H7 (cell line): ENCODE data around the gene C1orf174. TPM values are rescaled to one million over a fixed set of nuclear protein-coding genes. Genes with fewer than 3 reads are reported as not detected.

Experiments used
- DNase-seq: peaks from one replicate; pipeline ENCODE4 v3.0.0; 2012
- H3K27me3 ChIP-seq: 2 replicates; pipeline ENCODE4 v1.6.0; 2011; ENCODE audit warnings: mild to moderate bottlenecking, low read length; ENCODE audit not compliant: control insufficient read depth, insufficient read depth
- H3K36me3 ChIP-seq: replicated peaks from 2 replicates; pipeline ENCODE4 v1.5.1; 2011; ENCODE audit warnings: low read length; ENCODE audit not compliant: control insufficient read depth, insufficient read depth
- H3K4me3 ChIP-seq: 2 replicates; pipeline ENCODE4 v1.5.1; 2011; ENCODE audit warnings: low read depth, mild to moderate bottlenecking, control low read depth, low read length, moderate library complexity; ENCODE audit not compliant: insufficient read depth
- total RNA-seq: library from RNA; depleted of rRNA; stranded (reverse); fragments of >200 nt; shearing (Covaris generic); gene quantifications from 2 replicates; pipeline ENCODE4 v1.2.3, GENCODE V29; 2014

Gene C1orf174
- total RNA-seq, 1 experiment from 2014 or later = 60.5 TPM

DNA sequence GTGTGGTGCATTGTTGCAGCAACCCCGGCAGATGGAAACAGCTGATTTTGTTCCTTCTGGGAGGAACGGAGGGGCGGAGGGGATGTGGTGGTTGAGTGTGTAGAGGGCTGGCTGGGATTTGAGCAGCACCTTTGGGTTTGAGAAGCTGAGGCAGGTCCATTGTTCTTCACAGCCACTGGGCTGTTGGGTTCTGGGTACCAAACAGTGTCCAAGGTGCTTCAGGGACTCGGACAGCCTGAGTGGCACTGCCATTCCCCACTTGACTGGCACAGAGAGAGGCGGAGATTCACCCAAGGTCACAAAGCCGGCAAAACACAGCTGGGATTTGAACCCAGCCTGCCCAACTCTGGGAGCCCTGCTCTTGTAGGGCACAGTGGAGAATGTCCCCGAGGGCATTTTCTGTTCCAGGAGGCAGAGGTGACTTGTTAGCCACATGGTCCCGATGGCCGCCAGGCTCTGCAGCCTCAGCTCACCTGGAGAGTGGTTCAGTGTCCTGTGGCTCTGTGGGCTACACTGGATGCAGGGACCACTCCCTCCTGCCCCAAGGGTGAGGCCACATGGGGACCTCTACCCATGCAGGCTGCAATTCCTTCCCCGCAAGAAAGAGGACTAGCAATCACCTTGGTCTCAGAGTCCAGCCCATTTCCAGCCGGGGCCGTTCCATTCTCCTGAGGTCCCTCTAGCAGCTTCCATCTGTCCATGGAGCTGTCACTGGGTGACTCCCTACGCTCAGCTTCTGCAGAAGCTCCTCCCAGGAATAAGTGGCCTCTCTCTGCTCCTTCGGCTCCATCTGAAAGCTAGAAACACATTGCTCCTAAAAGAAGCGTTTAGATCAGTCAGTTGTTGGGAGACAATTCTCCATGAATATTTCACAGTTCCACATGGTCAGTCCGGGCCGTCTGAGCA, 31.2 kb upstream of the C1orf174 start:
- H3K27me3 ChIP-seq = no peaks in the 10 kb centered on the region
- H3K4me3 ChIP-seq = no peak overlapping the region
- H3K36me3 ChIP-seq = no peaks in the 10 kb centered on the region
- DNase-seq = no peak

DNA sequence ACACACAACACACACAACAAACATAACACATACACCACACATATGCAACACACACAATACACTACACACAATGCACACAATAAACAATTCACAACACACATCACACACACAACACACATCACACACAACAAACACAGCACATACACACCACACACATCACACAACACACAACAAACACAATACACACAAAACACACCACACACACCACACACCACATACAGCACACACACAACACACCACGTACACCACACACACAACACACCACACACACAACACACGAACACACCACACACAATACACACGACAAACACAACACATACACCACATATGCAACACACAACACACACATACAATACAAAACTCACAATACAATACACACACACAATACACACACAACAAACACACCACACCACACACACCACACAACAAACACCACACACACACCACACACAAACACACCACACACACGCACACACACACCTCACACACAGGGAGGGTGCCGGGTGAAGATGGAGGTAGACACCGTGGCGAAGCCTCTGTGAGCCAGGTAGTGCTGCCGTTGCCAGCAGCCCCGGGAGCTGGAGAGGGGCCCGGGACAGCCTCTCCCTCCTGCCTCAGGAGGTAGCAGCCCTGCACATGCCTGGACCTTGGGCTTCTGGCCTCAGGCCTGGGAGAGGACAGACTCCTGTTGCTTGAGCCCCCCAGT, 30.4 kb upstream of the C1orf174 start:
- no peak for DNase-seq
- H3K27me3 ChIP-seq = no peaks in the 10 kb centered on the region

DNA sequence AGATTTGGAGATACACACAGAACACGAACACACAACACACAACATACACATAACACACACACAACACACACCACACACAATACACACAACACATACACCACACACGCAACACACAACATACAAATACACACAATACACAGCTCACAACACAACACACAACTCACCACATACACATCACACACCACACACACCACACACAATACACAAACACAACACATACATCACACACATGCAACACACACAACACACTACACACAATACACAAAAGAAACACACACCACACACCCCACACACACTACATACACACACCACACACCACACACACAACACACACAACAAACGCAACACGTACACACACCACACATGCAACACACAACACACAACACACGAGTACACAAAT, 29.1 kb upstream of the C1orf174 start:
- no peaks in the 10 kb centered on the region for H3K27me3 ChIP-seq
- DNase-seq = no peak
- H3K36me3 ChIP-seq = no peaks in the 10 kb centered on the region

More for the DNA sequence above, 30.4 kb upstream of the C1orf174 start:
- no peak overlapping the region for H3K4me3 ChIP-seq
- no peaks in the 10 kb centered on the region for H3K36me3 ChIP-seq

DNA sequence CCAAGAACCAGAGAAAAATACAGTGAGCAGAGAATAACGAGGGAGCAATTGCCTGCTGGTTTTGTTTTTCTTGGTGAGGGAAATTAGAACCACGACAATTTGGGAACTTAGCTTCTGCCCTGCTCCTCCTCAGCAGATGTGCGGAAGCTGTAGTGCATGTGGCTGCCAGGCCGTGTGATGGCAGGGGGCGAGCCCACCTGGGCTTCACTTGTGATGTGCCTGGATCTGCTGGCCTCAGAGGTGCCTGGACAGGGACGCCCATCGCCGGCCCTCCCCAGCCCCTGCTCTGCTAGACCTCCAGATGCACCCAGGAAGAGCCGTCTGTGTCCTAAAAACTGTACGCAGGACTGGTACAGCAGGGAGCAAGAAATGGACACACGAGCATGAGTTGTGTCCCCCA, 28.5 kb upstream of the C1orf174 start:
- Histone ChIP-seq H3K36me3 (no peaks in the 10 kb centered on the region), H3K27me3 (no peaks in the 10 kb centered on the region), H3K4me3 (no peak overlapping the region)
- no peak for DNase-seq

More for the DNA sequence above, 29.1 kb upstream of the C1orf174 start:
- no peak overlapping the region for H3K4me3 ChIP-seq

DNA sequence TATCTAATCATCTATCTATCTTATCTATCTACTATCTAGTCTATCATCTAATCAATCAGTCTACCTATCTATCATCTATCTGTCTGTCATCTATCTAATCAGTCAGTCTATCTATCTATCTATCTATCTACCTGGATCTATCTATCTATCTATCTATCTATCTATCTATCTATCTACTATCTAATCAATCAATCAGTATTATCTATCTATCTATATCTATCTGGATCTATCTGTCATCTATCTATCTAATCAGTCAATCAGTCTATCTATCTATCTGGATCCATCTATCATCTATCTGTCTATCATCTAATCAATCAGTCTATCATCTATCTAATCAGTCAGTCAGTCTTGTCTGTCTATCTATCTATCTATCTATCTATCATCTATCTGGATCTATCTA, 26.9 kb upstream of the C1orf174 start:
- no peaks in the 10 kb centered on the region for H3K27me3 ChIP-seq

DNA sequence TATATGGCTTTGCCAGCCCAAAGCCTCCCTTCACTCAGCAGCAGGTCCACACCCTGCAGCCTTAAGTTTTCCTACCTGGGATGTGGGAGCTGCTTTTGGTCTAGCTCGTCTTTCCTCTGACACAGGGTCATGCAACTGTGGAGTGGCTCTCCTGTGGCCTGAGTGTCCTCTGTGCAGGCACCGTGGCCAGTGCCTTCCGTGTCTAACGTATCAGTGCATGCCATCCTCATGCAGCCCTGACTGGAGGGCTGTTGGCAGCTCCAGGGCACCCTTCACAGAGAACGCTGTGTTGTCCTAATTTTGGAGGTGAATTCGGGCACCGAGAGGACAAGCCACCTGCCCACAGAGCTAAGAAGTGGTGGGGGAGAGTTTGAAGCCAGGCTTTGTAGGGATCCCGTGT, 25.7 kb upstream of the C1orf174 start:
- no peak overlapping the region for H3K4me3 ChIP-seq
- no peaks in the 10 kb centered on the region for H3K27me3 ChIP-seq
- no peaks in the 10 kb centered on the region for H3K36me3 ChIP-seq
- DNase-seq = no peak

More for the DNA sequence above, 26.9 kb upstream of the C1orf174 start:
- no peak for DNase-seq
- no peak overlapping the region for H3K4me3 ChIP-seq
- H3K36me3 ChIP-seq = no peaks in the 10 kb centered on the region

DNA sequence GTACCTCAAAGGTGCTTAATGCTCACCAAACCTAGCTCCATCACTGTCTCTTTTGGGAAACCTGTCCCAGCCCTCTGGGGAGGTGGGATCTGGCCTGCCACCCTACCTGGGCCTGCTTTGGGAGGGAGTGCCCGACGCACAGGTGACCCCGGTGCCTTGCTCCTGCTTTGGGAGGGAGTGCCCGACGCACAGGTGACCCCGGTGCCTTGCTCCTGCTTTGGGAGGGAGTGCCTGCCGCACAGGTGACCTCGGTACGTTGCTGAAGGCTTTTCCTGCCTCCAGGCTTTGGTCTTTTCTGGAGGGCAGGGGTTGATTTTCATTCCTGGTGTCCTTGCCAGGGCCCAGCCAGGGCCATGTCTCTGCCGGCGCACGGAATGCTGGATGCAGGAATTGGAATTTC, 25.2 kb upstream of the C1orf174 start:
- no peaks in the 10 kb centered on the region for H3K27me3 ChIP-seq
- DNase-seq = no peak
- H3K4me3 ChIP-seq = no peak overlapping the region
- no peaks in the 10 kb centered on the region for H3K36me3 ChIP-seq

DNA sequence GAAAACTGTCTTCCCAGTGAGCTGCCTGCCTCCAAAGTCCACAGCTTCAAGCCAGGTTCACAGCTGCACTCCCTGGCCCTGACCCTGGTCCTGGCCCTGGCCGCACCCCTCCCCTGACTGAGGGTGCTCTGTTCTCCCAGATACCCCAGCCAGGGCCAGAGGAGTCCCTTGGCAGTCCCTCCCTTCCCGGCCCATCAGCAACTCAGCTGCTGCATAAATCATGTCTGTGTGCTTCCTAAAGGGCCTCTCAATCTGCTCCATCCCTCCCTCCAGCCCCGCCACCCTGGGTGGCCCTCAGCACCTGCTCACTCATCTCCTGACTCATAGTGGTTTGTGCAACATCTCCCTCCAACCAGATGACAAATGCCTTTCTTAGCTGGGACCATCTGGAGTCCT, 24.8 kb upstream of the C1orf174 start:
- DNase-seq = no peak
- H3K27me3 ChIP-seq = no peaks in the 10 kb centered on the region
- H3K36me3 ChIP-seq = no peaks in the 10 kb centered on the region
- H3K4me3 ChIP-seq = no peak overlapping the region

DNA sequence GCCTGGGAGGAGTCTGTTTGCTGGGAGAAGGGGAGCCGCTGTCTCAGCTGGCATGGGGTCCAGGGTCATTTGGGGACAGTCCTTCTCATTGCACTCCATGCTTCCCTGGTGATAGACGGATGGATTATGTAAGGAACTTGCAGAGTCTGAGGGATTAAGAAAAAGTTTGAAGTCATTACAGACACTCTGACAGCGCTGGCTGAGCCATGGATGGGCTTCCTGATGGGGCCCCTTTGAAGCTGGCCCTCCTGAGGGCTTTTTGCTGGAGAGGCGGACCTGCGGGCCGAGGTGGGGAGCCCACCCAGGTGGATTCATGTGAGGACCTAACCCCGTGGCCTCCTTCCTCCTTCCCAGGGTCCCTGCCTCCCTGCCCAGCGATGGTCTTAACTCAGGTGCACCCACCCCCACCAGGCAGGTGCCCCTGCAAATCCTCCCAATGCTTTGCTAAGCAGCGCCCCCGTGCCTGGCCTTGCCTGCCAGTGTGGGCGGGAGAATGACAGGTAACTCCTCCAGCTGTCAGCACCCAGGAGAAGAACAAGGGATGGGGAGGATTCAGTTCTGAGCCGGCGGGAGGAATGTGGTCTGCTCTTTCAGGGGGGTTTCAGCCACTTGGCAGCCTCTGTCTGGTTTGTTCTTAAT, 24.2 kb upstream of the C1orf174 start:
- no peaks in the 10 kb centered on the region for H3K27me3 ChIP-seq
- no peak for DNase-seq
- no peak overlapping the region for H3K4me3 ChIP-seq
- H3K36me3 ChIP-seq = no peaks in the 10 kb centered on the region

DNA sequence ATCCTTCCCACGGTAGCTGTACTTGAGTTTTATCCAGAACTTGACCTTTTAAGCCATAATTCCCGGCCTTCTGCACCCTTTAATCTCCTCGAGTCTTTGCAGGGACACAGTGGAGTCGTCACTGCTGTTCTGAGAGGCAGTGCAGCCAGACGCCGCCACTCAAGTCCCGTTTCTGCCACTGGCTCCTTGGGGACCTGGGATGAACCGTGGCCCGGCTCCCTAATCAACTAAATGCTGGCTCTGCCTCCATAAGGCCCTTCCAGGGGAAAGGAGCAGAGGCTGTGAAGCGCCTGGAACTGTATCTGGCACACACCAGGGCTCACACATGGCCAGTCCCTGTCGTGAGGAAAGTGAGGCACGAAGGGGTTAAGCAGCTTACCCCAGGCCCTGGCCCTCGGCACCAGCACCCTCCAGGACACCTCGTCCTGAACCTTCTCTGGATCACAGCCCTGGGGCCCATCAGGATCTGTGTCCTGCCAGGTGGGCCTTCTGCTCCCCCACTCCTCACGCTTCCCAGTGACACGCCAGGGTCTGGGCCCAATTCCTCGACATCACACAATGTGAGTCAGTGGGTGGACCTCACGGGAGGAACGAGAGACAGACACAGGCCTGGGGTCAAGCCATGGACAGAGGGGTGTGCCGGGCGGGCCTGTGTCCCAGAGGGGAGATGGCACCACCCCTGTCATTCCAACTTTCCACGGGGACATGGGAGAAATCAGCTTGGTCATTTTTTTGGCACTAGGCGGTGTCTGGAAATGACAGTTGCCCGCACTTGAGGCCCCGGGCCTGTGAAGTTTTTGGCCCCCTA, 23.5 kb upstream of the C1orf174 start:
- no peaks in the 10 kb centered on the region for H3K36me3 ChIP-seq
- DNase-seq = no peak
- no peaks in the 10 kb centered on the region for H3K27me3 ChIP-seq
- H3K4me3 ChIP-seq = no peak overlapping the region

DNA sequence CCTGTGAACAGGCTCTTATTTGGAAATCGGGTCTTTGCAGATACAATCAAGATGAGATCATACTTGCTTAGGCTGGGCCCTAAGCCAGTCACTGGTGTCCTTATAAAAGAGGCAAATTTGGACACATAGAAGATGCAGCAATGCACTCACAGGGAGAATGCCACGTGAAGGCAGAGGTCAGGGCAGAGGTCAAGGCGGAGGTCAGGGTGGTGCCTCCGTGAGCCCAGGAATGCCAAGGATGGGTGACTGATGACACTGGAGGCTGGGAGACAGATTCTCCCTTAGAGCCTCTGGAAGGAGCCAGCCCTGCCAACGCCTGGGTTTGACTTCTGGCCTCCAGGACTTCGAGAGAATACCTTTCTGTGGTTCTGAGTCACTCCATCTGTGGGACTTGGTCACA, 22.8 kb upstream of the C1orf174 start:
- no peak overlapping the region for H3K4me3 ChIP-seq
- no peak for DNase-seq
- H3K36me3 ChIP-seq = no peaks in the 10 kb centered on the region
- H3K27me3 ChIP-seq = no peaks in the 10 kb centered on the region

DNA sequence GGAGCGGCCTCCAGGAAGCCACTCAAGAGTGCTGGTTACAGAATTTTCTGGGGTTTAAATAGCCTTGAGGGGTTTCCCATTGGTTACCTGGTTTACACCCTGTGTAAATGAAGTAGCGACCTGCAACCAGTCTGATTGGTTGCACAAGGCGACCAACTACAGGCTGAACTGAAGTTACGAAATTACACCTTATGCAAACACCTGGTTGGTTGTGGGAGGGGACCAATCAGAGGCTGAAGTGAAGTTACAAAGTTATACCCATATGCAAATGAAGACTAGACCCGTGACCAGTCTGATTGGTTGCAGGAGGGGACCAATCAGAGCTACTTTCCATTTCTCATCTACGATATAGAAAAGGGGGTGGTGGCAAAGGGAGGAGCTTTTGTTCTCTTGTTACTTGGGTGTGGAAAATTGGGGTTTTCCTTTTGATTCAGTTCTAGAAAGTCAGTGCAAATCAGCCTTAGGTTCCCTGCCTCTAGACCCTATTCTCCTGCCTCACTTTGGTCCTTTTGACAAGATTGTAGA, 22.2 kb upstream of the C1orf174 start:
- no peak overlapping the region for H3K4me3 ChIP-seq
- DNase-seq = no peak
- no peaks in the 10 kb centered on the region for H3K27me3 ChIP-seq
- no peaks in the 10 kb centered on the region for H3K36me3 ChIP-seq

DNA sequence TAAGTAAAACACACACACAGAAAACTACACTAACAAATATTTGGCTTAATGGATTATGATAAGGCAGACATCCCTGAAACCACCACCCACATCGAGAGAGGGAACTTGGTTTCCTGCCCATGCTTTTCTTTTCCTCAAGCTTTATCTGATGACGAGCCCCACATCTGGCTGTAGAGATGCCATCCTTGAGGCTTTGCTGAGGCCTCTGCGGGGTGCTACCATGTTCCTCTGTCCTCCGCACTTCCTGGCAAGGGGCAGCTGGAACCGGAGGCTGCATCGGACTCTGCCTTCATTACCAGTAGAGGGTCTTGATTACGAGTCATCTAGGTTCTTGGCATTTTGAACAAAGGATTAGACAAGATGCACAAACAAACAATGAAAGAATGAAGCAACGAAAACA, 21.7 kb upstream of the C1orf174 start:
- H3K4me3 ChIP-seq = no peak overlapping the region
- H3K27me3 ChIP-seq = no peaks in the 10 kb centered on the region
- no peak for DNase-seq
- H3K36me3 ChIP-seq = no peaks in the 10 kb centered on the region

DNA sequence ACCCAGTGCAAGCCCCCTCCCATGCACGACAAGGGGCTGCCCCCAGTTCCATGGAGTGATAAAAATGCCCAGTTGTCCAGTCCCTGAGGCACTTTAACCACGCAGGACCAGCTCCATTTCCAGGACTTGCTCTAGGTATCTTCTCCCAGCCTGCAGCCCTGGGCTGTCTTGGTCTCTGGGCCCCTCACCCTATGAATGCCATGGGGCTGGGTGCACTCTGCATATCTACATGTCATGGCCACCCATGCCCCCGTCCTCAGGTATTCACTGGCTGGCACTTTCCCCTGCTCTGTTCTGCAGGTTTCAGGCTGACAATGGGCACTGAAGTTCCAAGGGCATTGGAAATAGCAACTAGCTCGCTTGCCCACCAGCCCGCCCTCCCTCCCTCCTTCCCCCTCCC, 19.6 kb upstream of the C1orf174 start:
- Histone ChIP-seq H3K27me3 (no peaks in the 10 kb centered on the region), H3K4me3 (no peak overlapping the region), H3K36me3 (no peaks in the 10 kb centered on the region)
- no peak for DNase-seq
